GM19395 (cell line): ENCODE measurements around the gene SHE.
"Not testable (repeated sequence)": the region's sequence is repeated elsewhere in the genome, so short reads cannot be mapped to it uniquely, and the experiment has no call there.

Experiments
- ATAC-seq: cut with Tn5 transposase; IDR thresholded peaks from one replicate; pipeline ENCODE4 v1.9.1; 2021; ENCODE audit warnings: mild to moderate bottlenecking, moderate library complexity; ENCODE audit not compliant: unreplicated experiment

Gene SHE

GRCh38 chr1:154502066-154502743 is at the start of gene SHE, which contains the start of gene TDRD10:
Gene SHE, minus strand, starts transcription at chr1:154502412. Its CDS starts 386 bp downstream, at chr1:154502026.
Gene TDRD10, plus strand, starts transcription at chr1:154502219. Its CDS starts 4,685 bp downstream, at chr1:154506904.
- ATAC-seq, result no peak

- ATAC-seq, result no peak
Measured at GRCh38 chr1:154551474-154551873, 49.3 kb upstream of the SHE start.

GRCh38 chr1:154550657-154551056 is 48.4 kb upstream of the SHE start:
- ATAC-seq, result no peak

GRCh38 chr1:154550070-154550469 is 47.9 kb upstream of the SHE start:
- no peak for ATAC-seq

- no peak for ATAC-seq
Measured at GRCh38 chr1:154549202-154549770, 47.1 kb upstream of the SHE start.

- no peak for ATAC-seq
Measured at GRCh38 chr1:154548028-154548427, 45.8 kb upstream of the SHE start.

- no peak for ATAC-seq
Measured at GRCh38 chr1:154547105-154547732, 45.0 kb upstream of the SHE start.

- ATAC-seq, result no peak
Measured at GRCh38 chr1:154546264-154547063, 44.3 kb upstream of the SHE start.

- no peak for ATAC-seq
Measured at GRCh38 chr1:154541231-154541630, 39.0 kb upstream of the SHE start.

- ATAC-seq, result no peak
Measured at GRCh38 chr1:154539486-154540483, 37.6 kb upstream of the SHE start.

- no peak for ATAC-seq
Measured at GRCh38 chr1:154536570-154536969, 34.4 kb upstream of the SHE start.

GRCh38 chr1:154533952-154534844 is 32.0 kb upstream of the SHE start:
- ATAC-seq, result no peak

GRCh38 chr1:154531950-154532349 is 29.7 kb upstream of the SHE start:
- ATAC-seq, result not testable (repeated sequence)

GRCh38 chr1:154529308-154529707 is 27.1 kb upstream of the SHE start:
- ATAC-seq, result no peak

GRCh38 chr1:154527192-154527591 is 25.0 kb upstream of the SHE start:
- no peak for ATAC-seq

GRCh38 chr1:154524881-154525280 is 22.7 kb upstream of the SHE start:
- no peak for ATAC-seq

GRCh38 chr1:154521695-154522094 is 19.5 kb upstream of the SHE start:
- ATAC-seq, result no peak

GRCh38 chr1:154520333-154520732 is 18.1 kb upstream of the SHE start:
- ATAC-seq, result no peak

- ATAC-seq, result no peak
Measured at GRCh38 chr1:154519591-154519991, 17.4 kb upstream of the SHE start.
